Measurements from ENCODE around the gene SIRT2.
A peak's percentile ranks its signal among the peaks of the same experiment; 100 is the strongest.

The SIRT2 gene

DNA sequence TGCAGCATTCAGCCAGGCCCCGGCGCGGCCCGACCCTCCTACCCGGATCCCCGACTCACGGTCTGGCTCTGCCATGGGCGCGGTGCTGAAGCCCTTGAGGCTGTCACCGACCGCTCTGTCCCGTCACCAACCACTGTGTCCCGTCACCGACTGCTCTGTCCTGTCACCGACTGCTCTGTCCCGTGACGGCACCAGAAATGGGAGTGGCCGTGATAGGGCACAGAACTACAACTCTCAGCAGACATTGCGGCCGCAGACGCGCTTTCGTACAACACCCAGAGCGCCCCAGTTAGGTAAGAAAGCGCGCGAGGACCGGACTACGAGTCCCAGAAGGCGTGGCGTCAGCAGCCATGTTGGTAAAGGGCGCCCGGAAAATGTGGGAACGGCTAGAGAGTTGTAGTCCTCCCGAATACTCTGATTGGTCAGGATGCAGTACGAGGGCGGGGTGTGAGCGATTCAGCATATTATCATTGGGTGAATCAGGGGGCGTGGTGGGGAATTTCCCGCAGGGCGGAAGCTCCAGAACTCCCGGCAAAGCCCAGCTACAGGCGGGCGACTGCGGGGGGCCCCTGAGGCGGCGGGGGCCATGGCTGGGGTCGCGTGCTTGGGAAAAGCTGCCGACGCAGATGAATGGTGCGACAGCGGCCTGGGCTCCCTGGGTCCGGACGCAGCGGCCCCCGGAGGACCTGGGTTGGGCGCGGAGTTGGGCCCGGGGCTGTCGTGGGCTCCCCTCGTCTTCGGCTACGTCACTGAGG is at the start of gene SIRT2, which contains the start of gene NFKBIB:
Gene SIRT2 (minus strand): TSS at position 172 of the 755 bp plus-strand sequence. CDS start 97 bp downstream, at position 75.
Gene NFKBIB (plus strand): TSS at position 523 of the 755 bp plus-strand sequence. CDS start 64 bp downstream, at position 587.
- Histone ChIP-seq H3K27ac (peak within 1 kb of the TSS; percentile 82 to 92), H3K4me1 (peaks cover 0 to 38% (median 23%) of the 10 kb centered on the region in 4 donors), H3K9me3 (no peaks in the 10 kb centered on the region), H3K36me3 (peaks cover 0 to 15% (median 2%) of the 10 kb centered on the region in 3 donors), H3K4me3 (peak within 1 kb of the TSS; percentile 63 to 88), H3K27me3 (no peaks in the 10 kb centered on the region)
- TF ChIP-seq, protein P1, sequence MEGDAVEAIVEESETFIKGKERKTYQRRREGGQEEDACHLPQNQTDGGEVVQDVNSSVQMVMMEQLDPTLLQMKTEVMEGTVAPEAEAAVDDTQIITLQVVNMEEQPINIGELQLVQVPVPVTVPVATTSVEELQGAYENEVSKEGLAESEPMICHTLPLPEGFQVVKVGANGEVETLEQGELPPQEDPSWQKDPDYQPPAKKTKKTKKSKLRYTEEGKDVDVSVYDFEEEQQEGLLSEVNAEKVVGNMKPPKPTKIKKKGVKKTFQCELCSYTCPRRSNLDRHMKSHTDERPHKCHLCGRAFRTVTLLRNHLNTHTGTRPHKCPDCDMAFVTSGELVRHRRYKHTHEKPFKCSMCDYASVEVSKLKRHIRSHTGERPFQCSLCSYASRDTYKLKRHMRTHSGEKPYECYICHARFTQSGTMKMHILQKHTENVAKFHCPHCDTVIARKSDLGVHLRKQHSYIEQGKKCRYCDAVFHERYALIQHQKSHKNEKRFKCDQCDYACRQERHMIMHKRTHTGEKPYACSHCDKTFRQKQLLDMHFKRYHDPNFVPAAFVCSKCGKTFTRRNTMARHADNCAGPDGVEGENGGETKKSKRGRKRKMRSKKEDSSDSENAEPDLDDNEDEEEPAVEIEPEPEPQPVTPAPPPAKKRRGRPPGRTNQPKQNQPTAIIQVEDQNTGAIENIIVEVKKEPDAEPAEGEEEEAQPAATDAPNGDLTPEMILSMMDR (IDR thresholded peaks at IDR 0.05), result no peak
- peak; percentile 100 for DNase-seq
- intact Hi-C loops (cut with DNase I; ENCODE audit: low total_unique reads), result loop anchor here (2.0 to 10.0 kb wide), 3 partner anchors 51 to 285 kb away; partner anchors contain the start of genes ECH1, EIF3K, HNRNPL and MAP4K1

DNA sequence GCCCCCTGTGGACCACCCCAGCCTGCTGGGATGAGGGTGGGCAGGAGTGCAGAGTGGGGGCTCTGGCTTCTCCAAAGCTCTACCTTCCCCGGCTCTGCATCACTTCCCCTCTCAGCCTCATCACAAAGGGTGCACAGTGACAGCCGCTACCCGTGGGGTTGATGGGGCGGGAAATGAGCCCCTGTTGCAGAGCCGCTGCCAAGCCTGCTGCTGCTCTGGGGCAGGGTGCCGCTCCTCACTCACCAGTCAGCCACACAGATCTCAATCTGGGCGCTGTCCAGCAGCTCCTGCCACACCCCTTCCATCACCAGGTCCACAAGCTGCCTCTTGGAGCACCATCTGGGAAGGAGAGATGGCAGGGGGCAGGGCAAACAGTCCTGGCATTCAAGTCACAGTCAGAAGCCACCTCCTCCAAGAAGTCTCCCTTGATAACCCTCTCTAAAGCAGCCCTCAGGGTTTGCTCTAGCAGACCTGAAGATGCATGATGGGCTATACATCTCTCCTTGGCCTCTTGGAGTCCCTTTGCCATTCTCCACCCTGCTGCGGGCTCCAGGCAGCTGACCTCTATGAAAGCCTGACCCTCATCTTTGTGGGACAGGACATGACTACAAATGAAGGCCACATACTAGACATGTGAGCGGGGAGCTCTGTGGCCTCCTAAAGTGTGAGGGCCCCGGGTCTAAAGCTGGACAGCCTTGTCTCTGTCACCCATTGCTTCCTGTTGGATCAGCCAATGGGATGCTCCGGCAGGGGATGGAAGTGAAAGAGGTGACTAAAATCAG is 47.0 kb upstream of the SIRT2 start:
- no peak for DNase-seq
- intact Hi-C loops (cut with DNase I; ENCODE audit: low total_unique reads), result no loop called here
- H3K9me3 ChIP-seq, result no peaks in the 10 kb centered on the region
- peaks cover 0 to 13% (median 11%) of the 10 kb centered on the region in 4 donors for H3K4me1 ChIP-seq
- H3K4me3 ChIP-seq, result no peak overlapping the region
- no peak overlapping the region for H3K27ac ChIP-seq
- TF ChIP-seq, protein P1 (IDR thresholded peaks at IDR 0.05), result no peak
- no peaks in the 10 kb centered on the region for H3K27me3 ChIP-seq
- H3K36me3 ChIP-seq, result peaks cover 10 to 35% (median 25%) of the 10 kb centered on the region in 3 donors

GRCh38 chr19:38945562-38946228 is 46.3 kb upstream of the SIRT2 start:
- no peaks in the 10 kb centered on the region for H3K9me3 ChIP-seq
- H3K27ac ChIP-seq, result no peak overlapping the region
- DNase-seq, result no peak
- intact Hi-C loops (cut with DNase I; ENCODE audit: low total_unique reads), result no loop called here
- TF ChIP-seq, protein P1 (IDR thresholded peaks at IDR 0.05), result no peak
- no peak overlapping the region for H3K4me3 ChIP-seq
- peaks cover 10 to 35% (median 25%) of the 10 kb centered on the region in 3 donors for H3K36me3 ChIP-seq
- H3K4me1 ChIP-seq, result peaks cover 0 to 13% (median 11%) of the 10 kb centered on the region in 4 donors
- no peaks in the 10 kb centered on the region for H3K27me3 ChIP-seq

GRCh38 chr19:38944981-38945506 is 45.6 kb upstream of the SIRT2 start:
- Histone ChIP-seq H3K27ac (no peak overlapping the region), H3K9me3 (no peaks in the 10 kb centered on the region), H3K36me3 (peaks cover 10 to 35% (median 25%) of the 10 kb centered on the region in 3 donors), H3K27me3 (no peaks in the 10 kb centered on the region), H3K4me1 (peaks cover 0 to 7% (median 6%) of the 10 kb centered on the region in 4 donors), H3K4me3 (no peak overlapping the region)
- intact Hi-C loops (cut with DNase I; ENCODE audit: low total_unique reads), result no loop called here
- DNase-seq, result no peak
- TF ChIP-seq, protein P1 (IDR thresholded peaks at IDR 0.05), result no peak

Measured in tibial artery (tissue), 4 donors.